ENCODE results near the gene MBD2. TPM values are rescaled to one million over a fixed set of nuclear protein-coding genes. Genes with fewer than 3 reads are reported as not detected.

The MBD2 gene
- total RNA-seq, 1 experiment from 2014 or later: 79.7 TPM

DNA sequence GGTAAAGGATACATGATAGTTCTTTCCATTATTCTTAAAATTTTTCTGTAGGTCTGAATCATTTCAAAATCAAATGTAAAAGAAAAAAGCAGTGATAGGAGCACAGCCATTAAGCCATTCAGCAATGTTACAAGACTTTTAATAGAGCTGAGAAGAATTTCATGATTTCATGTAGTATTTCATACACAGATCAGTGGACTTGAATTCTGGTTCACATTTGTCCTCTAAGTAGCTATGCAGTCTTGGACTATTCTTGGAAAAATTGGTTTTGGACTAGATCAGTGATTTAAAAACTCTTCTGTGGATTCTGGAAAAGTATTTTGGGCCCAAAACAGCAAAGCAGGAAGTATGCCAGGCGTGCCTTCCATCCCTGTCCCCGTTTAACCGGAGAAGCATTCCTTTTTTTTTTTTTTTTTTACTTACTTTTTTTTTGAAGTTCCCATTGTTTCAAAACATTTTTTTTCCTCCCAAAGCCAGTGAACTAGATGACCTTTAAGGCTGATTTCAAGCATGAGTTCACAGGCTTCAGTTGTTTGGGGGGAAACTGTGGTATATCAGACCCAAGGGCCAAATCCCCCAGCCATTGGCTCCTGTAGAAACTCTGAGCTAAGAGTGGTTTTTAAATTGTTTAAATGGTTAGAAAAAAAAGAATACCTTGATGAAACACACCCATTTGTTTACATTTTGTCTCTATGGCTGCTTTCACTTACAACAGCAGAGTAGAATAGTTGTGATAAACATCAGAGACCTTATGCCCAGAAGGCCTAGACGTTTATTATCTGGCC lies 27.3 kb upstream of the MBD2 start:
- Histone ChIP-seq H3K4me1 (ENCODE audit: insufficient read depth, low read length, poor library complexity, severe bottlenecking) (peaks cover 6% of the 10 kb centered on the region), H3K36me3 (ENCODE audit: insufficient read depth, low read length, poor library complexity, severe bottlenecking) (no peaks in the 10 kb centered on the region), H3K9me3 (ENCODE audit: low read depth, low read length, poor library complexity, severe bottlenecking) (no peaks in the 10 kb centered on the region), H3K4me3 (ENCODE audit: low read depth, low read length, poor library complexity, severe bottlenecking) (no peak overlapping the region), H3K27ac (ENCODE audit: low read depth, low read length, poor library complexity, severe bottlenecking) (no peak overlapping the region), H3K27me3 (replicated peaks; ENCODE audit: insufficient read depth, low read depth, low read length, poor library complexity) (no peaks in the 10 kb centered on the region)
- no peak for DNase-seq (ENCODE audit: low spot score)
- BruUV-seq (replicated peaks): no TSS peak
- TF ChIP-seq, protein P1, sequence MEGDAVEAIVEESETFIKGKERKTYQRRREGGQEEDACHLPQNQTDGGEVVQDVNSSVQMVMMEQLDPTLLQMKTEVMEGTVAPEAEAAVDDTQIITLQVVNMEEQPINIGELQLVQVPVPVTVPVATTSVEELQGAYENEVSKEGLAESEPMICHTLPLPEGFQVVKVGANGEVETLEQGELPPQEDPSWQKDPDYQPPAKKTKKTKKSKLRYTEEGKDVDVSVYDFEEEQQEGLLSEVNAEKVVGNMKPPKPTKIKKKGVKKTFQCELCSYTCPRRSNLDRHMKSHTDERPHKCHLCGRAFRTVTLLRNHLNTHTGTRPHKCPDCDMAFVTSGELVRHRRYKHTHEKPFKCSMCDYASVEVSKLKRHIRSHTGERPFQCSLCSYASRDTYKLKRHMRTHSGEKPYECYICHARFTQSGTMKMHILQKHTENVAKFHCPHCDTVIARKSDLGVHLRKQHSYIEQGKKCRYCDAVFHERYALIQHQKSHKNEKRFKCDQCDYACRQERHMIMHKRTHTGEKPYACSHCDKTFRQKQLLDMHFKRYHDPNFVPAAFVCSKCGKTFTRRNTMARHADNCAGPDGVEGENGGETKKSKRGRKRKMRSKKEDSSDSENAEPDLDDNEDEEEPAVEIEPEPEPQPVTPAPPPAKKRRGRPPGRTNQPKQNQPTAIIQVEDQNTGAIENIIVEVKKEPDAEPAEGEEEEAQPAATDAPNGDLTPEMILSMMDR (conservative IDR thresholded peaks at IDR 0.05; ENCODE audit: low read depth, low read length): no peak
- TF ChIP-seq EZH2 (IDR thresholded peaks at IDR 0.05; ENCODE audit: borderline replicate concordance, low read depth, low read length, poor library complexity, severe bottlenecking): no peak
- POLR2A ChIA-PET (ENCODE audit: low non-redundant PET): no interaction called here
- CTCF ChIA-PET: no interaction called here
- intact Hi-C loops (cut with micrococcal nuclease; ENCODE audit: unreplicated experiment): no loop called here

DNA sequence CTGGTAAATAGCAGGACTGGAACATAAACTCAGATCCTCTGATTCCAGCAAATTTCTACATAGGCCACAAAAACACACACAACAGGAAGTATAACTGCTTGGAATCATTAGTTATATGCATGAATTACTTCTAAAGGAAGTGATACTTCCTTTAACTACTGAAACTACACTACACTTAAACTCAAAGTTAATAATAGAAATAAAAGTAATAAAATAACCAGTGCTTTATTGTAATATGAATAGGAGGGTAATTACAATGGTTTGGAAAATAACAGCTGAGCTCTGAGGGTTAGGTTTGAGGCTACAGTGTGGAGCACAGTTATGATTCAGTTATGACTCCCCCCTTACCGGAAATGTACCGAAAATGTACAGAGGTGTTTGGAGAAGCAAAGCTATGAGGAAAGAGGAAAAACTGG lies 26.4 kb upstream of the MBD2 start:
- H3K9me3 ChIP-seq (ENCODE audit: low read depth, low read length, poor library complexity, severe bottlenecking): no peaks in the 10 kb centered on the region
- BruUV-seq (replicated peaks): no TSS peak
- no peak for TF ChIP-seq EZH2 (IDR thresholded peaks at IDR 0.05; ENCODE audit: borderline replicate concordance, low read depth, low read length, poor library complexity, severe bottlenecking)
- TF ChIP-seq, protein P1 (conservative IDR thresholded peaks at IDR 0.05; ENCODE audit: low read depth, low read length): no peak
- H3K27ac ChIP-seq (ENCODE audit: low read depth, low read length, poor library complexity, severe bottlenecking): no peak overlapping the region
- no peak for DNase-seq (ENCODE audit: low spot score)
- no peaks in the 10 kb centered on the region for H3K27me3 ChIP-seq (replicated peaks; ENCODE audit: insufficient read depth, low read depth, low read length, poor library complexity)
- intact Hi-C loops (cut with micrococcal nuclease; ENCODE audit: unreplicated experiment): no loop called here
- no peaks in the 10 kb centered on the region for H3K36me3 ChIP-seq (ENCODE audit: insufficient read depth, low read length, poor library complexity, severe bottlenecking)
- H3K4me3 ChIP-seq (ENCODE audit: low read depth, low read length, poor library complexity, severe bottlenecking): no peak overlapping the region
- ChIA-PET POLR2A (ENCODE audit: low non-redundant PET) (no interaction called here), CTCF (no interaction called here)
- H3K4me1 ChIP-seq (ENCODE audit: insufficient read depth, low read length, poor library complexity, severe bottlenecking): peaks cover 6% of the 10 kb centered on the region

DNA sequence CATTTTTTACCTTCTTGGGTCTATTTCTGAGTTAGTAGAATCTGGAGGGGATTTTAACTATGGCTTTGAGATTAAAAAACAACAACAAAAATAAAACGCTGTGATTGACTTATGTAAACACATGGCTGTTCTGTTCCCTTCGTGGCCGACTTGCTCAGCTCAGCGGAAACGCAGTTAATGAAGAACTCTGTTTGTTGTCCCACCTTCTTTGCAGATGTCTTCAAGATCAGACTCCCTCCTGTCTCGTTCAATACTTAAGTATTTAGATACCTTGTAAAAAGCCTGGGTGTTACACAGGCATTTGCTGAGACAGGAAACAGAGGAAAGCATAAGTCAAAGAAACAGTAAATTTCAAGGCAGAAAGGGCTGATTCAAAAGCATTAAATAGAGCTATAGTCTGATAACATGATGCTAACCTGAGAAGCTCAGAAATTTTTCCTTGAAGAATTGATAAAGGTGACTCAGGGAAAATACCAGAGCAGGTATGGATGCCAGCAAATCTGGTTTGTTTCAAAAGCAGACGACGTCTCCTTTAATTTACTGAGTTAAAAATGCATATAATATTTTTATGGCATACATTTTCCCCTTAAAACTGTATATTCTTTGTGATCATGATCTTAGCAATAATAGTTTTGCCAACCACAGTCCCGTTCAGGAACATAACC lies 23.2 kb upstream of the MBD2 start:
- no TSS peak for BruUV-seq (replicated peaks)
- POLR2A ChIA-PET (ENCODE audit: low non-redundant PET): no interaction called here

More for the DNA sequence above, 23.2 kb upstream of the MBD2 start:
- CTCF ChIA-PET: no interaction called here
- H3K4me3 ChIP-seq (ENCODE audit: low read depth, low read length, poor library complexity, severe bottlenecking): no peak overlapping the region
- H3K4me1 ChIP-seq (ENCODE audit: insufficient read depth, low read length, poor library complexity, severe bottlenecking): peaks cover 6% of the 10 kb centered on the region
- no peak for TF ChIP-seq EZH2 (IDR thresholded peaks at IDR 0.05; ENCODE audit: borderline replicate concordance, low read depth, low read length, poor library complexity, severe bottlenecking)
- no peaks in the 10 kb centered on the region for H3K36me3 ChIP-seq (ENCODE audit: insufficient read depth, low read length, poor library complexity, severe bottlenecking)
- H3K27me3 ChIP-seq (replicated peaks; ENCODE audit: insufficient read depth, low read depth, low read length, poor library complexity): no peaks in the 10 kb centered on the region
- H3K9me3 ChIP-seq (ENCODE audit: low read depth, low read length, poor library complexity, severe bottlenecking): no peaks in the 10 kb centered on the region
- intact Hi-C loops (cut with micrococcal nuclease; ENCODE audit: unreplicated experiment): no loop called here
- no peak for DNase-seq (ENCODE audit: low spot score)
- no peak overlapping the region for H3K27ac ChIP-seq (ENCODE audit: low read depth, low read length, poor library complexity, severe bottlenecking)
